Ramos (cell line): ENCODE measurements around the gene SLC16A5.

Experiments used
- in situ Hi-C: fragments of 300-500 bp; cut with MboI; formaldehyde crosslinking; loops from one replicate; pipeline ENCODE4 v1.14.3; 2022; ENCODE audit warnings: low sequenced_read_pairs; ENCODE audit not compliant: unreplicated experiment

Gene SLC16A5

GRCh38 chr17:75082683-75083082 is 5.1 kb upstream of the SLC16A5 start:
- in situ Hi-C loops: no loop called here

- in situ Hi-C loops: no loop called here
Measured at GRCh38 chr17:75084039-75084660, 3.6 kb upstream of the SLC16A5 start.

GRCh38 chr17:75086496-75087181 is 1.1 kb upstream of the SLC16A5 start:
- in situ Hi-C loops: no loop called here

- in situ Hi-C loops: no loop called here
Measured at GRCh38 chr17:75087182-75087557, 584 bp upstream of the SLC16A5 start.

GRCh38 chr17:75088465-75089417 is 987 bp downstream of the SLC16A5 start:
- in situ Hi-C loops: no loop called here

- in situ Hi-C loops: no loop called here
Measured at GRCh38 chr17:75090871-75091854, 3.4 kb downstream of the SLC16A5 start.

- in situ Hi-C loops: no loop called here
Measured at GRCh38 chr17:75091855-75092327, 4.1 kb downstream of the SLC16A5 start.

GRCh38 chr17:75093548-75094158 is 5.9 kb downstream of the SLC16A5 start:
- in situ Hi-C loops: no loop called here

- in situ Hi-C loops: no loop called here
Measured at GRCh38 chr17:75094871-75095399, 7.2 kb downstream of the SLC16A5 start.

- in situ Hi-C loops: no loop called here
Measured at GRCh38 chr17:75096082-75096625, 8.4 kb downstream of the SLC16A5 start.

GRCh38 chr17:75097865-75098264 is 10.1 kb downstream of the SLC16A5 start:
- in situ Hi-C loops: no loop called here

GRCh38 chr17:75098861-75099260 is 11.1 kb downstream of the SLC16A5 start:
- in situ Hi-C loops: no loop called here

GRCh38 chr17:75099881-75100595 is 12.3 kb downstream of the SLC16A5 start:
- in situ Hi-C loops: no loop called here

- in situ Hi-C loops: no loop called here
Measured at GRCh38 chr17:75102385-75102821, 14.6 kb downstream of the SLC16A5 start.

- in situ Hi-C loops: no loop called here
Measured at GRCh38 chr17:75103601-75104554, 16.1 kb downstream of the SLC16A5 start.

GRCh38 chr17:75105126-75106080 is 17.6 kb downstream of the SLC16A5 start:
- in situ Hi-C loops: no loop called here
